ENCODE measurements around the gene MED8.

MED8 gene

DNA sequence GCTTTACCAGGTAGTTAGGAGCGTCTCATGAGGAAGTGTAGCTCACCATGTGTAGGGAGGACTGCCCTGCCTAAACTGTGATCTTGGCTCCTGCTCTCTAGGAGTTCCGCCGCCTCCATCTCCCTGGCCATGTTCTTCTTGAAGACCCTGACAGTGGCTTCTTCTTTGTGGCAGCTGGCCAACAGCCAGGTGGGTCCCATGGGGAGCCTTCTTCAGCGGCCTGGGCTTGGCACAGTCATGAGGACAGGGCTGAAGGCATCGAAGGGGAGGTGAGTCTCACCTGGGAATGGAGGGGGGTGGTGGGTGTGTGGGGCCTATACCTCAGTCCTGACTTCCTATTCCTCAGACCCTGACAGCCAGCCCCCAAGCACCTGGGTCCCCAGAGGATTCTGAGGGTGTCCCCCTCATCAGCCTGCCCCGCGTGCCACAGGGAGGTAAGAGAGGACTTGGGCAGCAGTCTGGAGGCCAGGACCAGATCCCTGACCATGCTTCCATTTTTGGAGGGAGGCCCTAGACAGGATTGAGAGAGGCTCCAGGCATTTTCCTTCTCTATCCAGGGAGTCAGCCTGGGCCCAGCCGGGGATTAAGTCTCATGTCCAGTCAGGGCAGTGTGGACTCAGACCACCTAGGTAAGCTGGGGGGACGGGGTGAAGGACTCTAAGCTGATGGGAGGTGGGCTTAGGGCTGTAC lies 42.7 kb upstream of the MED8 start:
- H3K9ac ChIP-seq (ENCODE audit: low read depth, low read length): no peak overlapping the region
- 96% methylated on average over 9 of the region's 9 CpGs for WGBS
- peaks cover 3% of the 10 kb centered on the region; the same call in 1 of the 2 replicates for H3K4me1 ChIP-seq (ENCODE audit: insufficient read depth, low read length)
- H3K36me3 ChIP-seq (ENCODE audit: insufficient read depth, low read length): peaks cover 81% of the 10 kb centered on the region
- no peaks in the 10 kb centered on the region for H3K27me3 ChIP-seq (ENCODE audit: insufficient read depth, low read length)
- H3K9me3 ChIP-seq (ENCODE audit: insufficient read depth, low read depth, low read length): no peaks in the 10 kb centered on the region
- no peak overlapping the region for H3K27ac ChIP-seq (ENCODE audit: low read depth, low read length)
- H3K4me3 ChIP-seq (ENCODE audit: low read length): no peak overlapping the region

DNA sequence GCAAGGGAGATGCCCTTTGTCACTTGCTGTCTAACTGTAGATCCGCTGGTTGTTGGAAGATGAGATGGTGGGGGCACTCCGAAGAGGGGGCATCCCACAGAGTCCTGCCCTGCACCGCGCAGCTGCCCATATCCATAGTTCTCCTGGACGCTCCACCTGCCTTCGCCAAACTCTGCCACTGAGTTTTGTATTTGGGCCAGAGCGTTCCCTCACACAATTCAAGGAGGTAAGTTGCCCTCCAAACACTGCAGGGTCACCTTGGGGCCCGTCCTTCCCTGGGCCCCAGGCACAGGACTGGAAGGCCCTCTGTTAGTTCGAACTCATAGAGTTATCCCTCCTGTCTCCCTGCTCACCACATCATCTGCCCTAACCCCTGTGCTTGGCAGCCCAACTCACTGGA lies 42.1 kb upstream of the MED8 start:
- peaks cover 86% of the 10 kb centered on the region for H3K36me3 ChIP-seq (ENCODE audit: insufficient read depth, low read length)
- no peaks in the 10 kb centered on the region for H3K9me3 ChIP-seq (ENCODE audit: insufficient read depth, low read depth, low read length)
- no peak overlapping the region for H3K27ac ChIP-seq (ENCODE audit: low read depth, low read length)
- 93% methylated on average over 9 of the region's 9 CpGs for WGBS
- H3K27me3 ChIP-seq (ENCODE audit: insufficient read depth, low read length): no peaks in the 10 kb centered on the region
- H3K4me3 ChIP-seq (ENCODE audit: low read length): no peak overlapping the region
- H3K4me1 ChIP-seq (ENCODE audit: insufficient read depth, low read length): no peaks in the 10 kb centered on the region
- H3K9ac ChIP-seq (ENCODE audit: low read depth, low read length): no peak overlapping the region

- 95% methylated on average over 5 of the region's 5 CpGs for WGBS
- no peaks in the 10 kb centered on the region for H3K4me1 ChIP-seq (ENCODE audit: insufficient read depth, low read length)
- no peak overlapping the region for H3K9ac ChIP-seq (ENCODE audit: low read depth, low read length)
- no peaks in the 10 kb centered on the region for H3K9me3 ChIP-seq (ENCODE audit: insufficient read depth, low read depth, low read length)
- H3K36me3 ChIP-seq (ENCODE audit: insufficient read depth, low read length): peaks cover 91% of the 10 kb centered on the region
- no peak overlapping the region for H3K27ac ChIP-seq (ENCODE audit: low read depth, low read length)
- H3K27me3 ChIP-seq (ENCODE audit: insufficient read depth, low read length): no peaks in the 10 kb centered on the region
- no peak overlapping the region for H3K4me3 ChIP-seq (ENCODE audit: low read length)
Measured at GRCh38 chr1:43430831-43431230, 41.2 kb upstream of the MED8 start.

DNA sequence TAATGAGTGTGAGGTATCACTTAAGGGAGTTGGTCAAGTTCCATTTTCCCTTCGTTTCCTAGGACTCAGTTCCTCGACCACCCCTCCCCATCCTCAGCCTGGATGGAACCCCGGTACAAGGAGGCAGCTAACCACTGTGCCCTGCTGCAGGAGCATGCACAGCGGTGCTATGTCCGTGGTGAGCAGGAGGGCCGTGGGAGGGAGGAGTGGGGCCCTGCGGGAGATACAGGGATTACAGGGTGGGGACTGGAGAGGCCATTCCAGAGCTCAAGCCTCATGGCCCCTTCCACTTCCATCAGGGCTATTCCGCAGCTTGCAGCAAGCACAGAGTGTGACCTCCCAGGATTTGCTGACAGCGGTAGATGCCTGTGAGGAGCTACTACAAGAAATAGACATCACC lies 38.3 kb upstream of the MED8 start:
- H3K9ac ChIP-seq (ENCODE audit: low read depth, low read length): no peak overlapping the region
- H3K4me1 ChIP-seq (ENCODE audit: insufficient read depth, low read length): no peaks in the 10 kb centered on the region
- no peaks in the 10 kb centered on the region for H3K27me3 ChIP-seq (ENCODE audit: insufficient read depth, low read length)
- H3K9me3 ChIP-seq (ENCODE audit: insufficient read depth, low read depth, low read length): no peaks in the 10 kb centered on the region
- no peak overlapping the region for H3K4me3 ChIP-seq (ENCODE audit: low read length)
- WGBS: 97% methylated on average over 9 of the region's 9 CpGs
- H3K27ac ChIP-seq (ENCODE audit: low read depth, low read length): no peak overlapping the region
- peaks cover 87% of the 10 kb centered on the region for H3K36me3 ChIP-seq (ENCODE audit: insufficient read depth, low read length)

DNA sequence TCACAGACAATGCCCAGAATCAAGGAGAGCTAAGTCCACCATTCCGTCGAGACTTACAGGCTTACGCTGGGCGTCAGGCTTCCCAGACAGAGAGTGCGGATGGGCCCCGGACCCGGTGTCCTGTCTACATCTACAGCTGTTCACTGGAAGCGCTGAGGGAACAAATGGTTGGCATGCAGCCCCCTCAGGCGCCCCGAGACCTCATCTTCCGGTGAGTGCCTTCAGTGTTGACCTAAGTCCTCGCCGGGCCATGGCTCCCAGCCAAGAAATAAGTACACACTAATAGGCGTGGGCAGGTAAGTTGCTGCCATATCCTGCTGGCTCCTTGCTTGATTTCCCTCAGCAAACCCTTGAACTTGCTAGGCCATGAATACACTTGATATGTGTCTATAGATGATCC lies 37.9 kb upstream of the MED8 start:
- 94% methylated on average over 14 of the region's 14 CpGs for WGBS
- Histone ChIP-seq H3K4me3 (ENCODE audit: low read length) (no peak overlapping the region), H3K36me3 (ENCODE audit: insufficient read depth, low read length) (peaks cover 86% of the 10 kb centered on the region), H3K9ac (ENCODE audit: low read depth, low read length) (no peak overlapping the region), H3K27ac (ENCODE audit: low read depth, low read length) (no peak overlapping the region), H3K9me3 (ENCODE audit: insufficient read depth, low read depth, low read length) (no peaks in the 10 kb centered on the region), H3K4me1 (ENCODE audit: insufficient read depth, low read length) (no peaks in the 10 kb centered on the region), H3K27me3 (ENCODE audit: insufficient read depth, low read length) (no peaks in the 10 kb centered on the region)

DNA sequence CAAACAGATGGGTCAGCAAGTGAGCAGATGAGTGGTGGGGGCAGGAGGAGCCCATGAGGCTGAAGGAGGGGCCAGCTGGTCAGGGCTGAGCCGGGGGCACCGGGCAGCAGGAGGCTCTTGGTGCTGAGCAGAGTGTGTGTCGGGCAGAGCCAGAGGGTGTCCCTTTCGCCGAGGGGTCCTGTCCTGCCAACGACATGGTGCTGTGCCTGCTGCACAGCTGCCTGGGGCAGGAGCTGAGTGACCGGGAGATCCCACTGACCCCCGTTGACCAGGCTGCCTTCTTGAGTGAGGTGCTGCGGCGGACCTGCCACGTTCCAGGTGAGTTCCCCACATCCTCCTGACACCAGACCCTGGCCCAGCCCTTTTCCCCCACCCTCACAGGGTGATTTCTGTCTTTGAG lies 36.6 kb upstream of the MED8 start:
- H3K4me1 ChIP-seq (ENCODE audit: insufficient read depth, low read length): no peaks in the 10 kb centered on the region
- no peaks in the 10 kb centered on the region for H3K27me3 ChIP-seq (ENCODE audit: insufficient read depth, low read length)
- 93% methylated on average over 11 of the region's 11 CpGs for WGBS
- no peak overlapping the region for H3K9ac ChIP-seq (ENCODE audit: low read depth, low read length)
- H3K36me3 ChIP-seq (ENCODE audit: insufficient read depth, low read length): peaks cover 83% of the 10 kb centered on the region
- H3K4me3 ChIP-seq (ENCODE audit: low read length): no peak overlapping the region
- H3K9me3 ChIP-seq (ENCODE audit: insufficient read depth, low read depth, low read length): no peaks in the 10 kb centered on the region
- no peak overlapping the region for H3K27ac ChIP-seq (ENCODE audit: low read depth, low read length)

- H3K9ac ChIP-seq (ENCODE audit: low read depth, low read length): no peak overlapping the region
- 88% methylated on average over 4 of the region's 4 CpGs for WGBS
Measured at GRCh38 chr1:43425045-43425444, 35.4 kb upstream of the MED8 start.

DNA sequence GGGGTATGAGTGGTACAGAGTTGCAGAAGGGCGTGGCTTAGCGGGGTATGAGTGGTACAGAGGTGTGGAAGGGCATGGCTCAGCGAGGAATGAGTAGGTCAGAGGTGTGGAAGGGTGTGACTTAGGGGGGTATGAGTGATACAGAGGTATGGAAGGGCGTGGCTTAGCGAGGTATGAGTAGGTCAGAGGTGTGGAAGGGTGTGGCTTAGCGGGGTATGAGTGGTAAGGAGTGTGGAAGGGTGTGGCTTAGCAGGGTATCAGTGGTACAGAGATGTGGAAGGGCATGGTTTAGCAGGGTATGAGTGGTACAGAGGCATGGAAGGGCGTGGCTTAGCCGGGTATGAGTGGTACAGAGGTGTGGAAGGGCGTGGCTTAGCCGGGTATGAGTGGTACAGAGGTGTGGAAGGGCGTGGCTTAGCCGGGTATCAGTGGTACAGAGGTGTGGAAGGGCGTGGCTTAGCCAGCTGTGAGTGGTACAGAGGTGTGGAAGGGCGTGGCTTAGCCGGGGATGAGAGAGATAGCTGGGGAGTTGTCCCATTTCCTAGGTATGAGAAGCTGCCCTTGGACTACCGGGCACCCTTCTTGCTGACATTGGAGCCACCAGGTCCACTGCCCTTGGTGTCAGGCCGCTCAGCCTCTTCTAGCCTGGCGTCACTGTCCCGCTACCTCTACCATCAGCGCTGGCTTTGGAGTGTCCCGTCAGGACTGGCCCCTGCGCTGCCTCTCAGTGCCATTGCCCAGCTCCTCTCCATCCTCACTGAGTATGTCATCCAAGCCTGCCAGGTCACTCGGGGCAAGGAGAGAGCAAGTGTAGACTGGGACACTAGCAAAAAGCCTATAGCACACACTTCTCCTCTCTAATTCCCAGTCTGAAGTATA lies 34.3 kb upstream of the MED8 start:
- Histone ChIP-seq H3K27ac (ENCODE audit: low read depth, low read length) (no peak overlapping the region), H3K9ac (ENCODE audit: low read depth, low read length) (no peak overlapping the region), H3K36me3 (ENCODE audit: insufficient read depth, low read length) (peaks cover 83% of the 10 kb centered on the region), H3K4me3 (ENCODE audit: low read length) (no peak overlapping the region), H3K27me3 (ENCODE audit: insufficient read depth, low read length) (no peaks in the 10 kb centered on the region), H3K9me3 (ENCODE audit: insufficient read depth, low read depth, low read length) (no peaks in the 10 kb centered on the region), H3K4me1 (ENCODE audit: insufficient read depth, low read length) (no peaks in the 10 kb centered on the region)
- 95% methylated on average over 23 of the region's 23 CpGs for WGBS

More at GRCh38 chr1:43425045-43425444, 35.4 kb upstream of the MED8 start:
- Histone ChIP-seq H3K4me1 (ENCODE audit: insufficient read depth, low read length) (no peaks in the 10 kb centered on the region), H3K27ac (ENCODE audit: low read depth, low read length) (no peak overlapping the region), H3K36me3 (ENCODE audit: insufficient read depth, low read length) (peaks cover 84% of the 10 kb centered on the region), H3K4me3 (ENCODE audit: low read length) (no peak overlapping the region), H3K9me3 (ENCODE audit: insufficient read depth, low read depth, low read length) (no peaks in the 10 kb centered on the region), H3K27me3 (ENCODE audit: insufficient read depth, low read length) (no peaks in the 10 kb centered on the region)

- Histone ChIP-seq H3K4me1 (ENCODE audit: insufficient read depth, low read length) (no peaks in the 10 kb centered on the region), H3K27ac (ENCODE audit: low read depth, low read length) (no peak overlapping the region), H3K27me3 (ENCODE audit: insufficient read depth, low read length) (no peaks in the 10 kb centered on the region), H3K9ac (ENCODE audit: low read depth, low read length) (no peak overlapping the region), H3K4me3 (ENCODE audit: low read length) (no peak overlapping the region), H3K36me3 (ENCODE audit: insufficient read depth, low read length) (peaks cover 78% of the 10 kb centered on the region), H3K9me3 (ENCODE audit: insufficient read depth, low read depth, low read length) (no peaks in the 10 kb centered on the region)
- 94% methylated on average over 16 of the region's 16 CpGs for WGBS
Measured at GRCh38 chr1:43422995-43423671, 33.5 kb upstream of the MED8 start.

DNA sequence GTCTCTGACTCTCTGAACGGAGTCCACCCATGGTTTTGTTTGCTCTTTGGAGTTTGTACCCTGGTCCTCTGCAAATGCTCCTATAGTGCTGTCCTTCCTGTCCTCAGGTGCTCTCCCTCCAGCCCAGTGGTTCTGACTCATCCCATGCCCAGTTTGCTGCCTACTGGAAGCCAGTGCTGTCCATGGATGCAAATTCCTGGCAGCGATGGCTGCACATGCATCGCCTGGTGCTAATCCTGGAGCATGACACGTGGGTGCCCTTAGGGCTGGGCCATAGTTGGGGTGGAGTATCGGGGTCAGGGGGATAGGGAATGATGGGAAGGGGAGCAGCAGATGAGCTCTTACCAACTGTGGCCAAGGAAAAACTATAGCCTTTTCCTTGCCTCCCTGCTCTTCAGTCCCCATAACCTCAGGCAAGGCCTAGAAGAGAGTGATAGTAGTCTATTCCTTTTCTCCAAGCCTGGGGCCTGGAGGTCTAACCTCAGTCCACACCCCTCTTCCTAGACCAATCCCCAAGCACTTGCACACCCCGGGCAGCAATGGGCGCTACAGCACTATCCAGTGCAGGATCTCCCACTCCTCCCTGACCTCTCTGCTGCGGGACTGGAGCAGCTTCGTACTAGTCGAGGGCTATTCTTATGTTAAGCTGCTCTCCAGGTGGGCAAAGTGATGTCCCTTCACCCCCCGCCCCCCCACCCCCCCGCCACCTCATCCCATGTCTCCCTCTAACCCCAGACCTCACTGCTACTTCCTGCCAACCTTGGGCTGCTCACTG lies 32.6 kb upstream of the MED8 start:
- Histone ChIP-seq H3K9me3 (ENCODE audit: insufficient read depth, low read depth, low read length) (no peaks in the 10 kb centered on the region), H3K36me3 (ENCODE audit: insufficient read depth, low read length) (peaks cover 77% of the 10 kb centered on the region)

More for the DNA sequence above, 32.6 kb upstream of the MED8 start:
- Histone ChIP-seq H3K4me3 (ENCODE audit: low read length) (no peak overlapping the region), H3K4me1 (ENCODE audit: insufficient read depth, low read length) (no peaks in the 10 kb centered on the region), H3K9ac (ENCODE audit: low read depth, low read length) (no peak overlapping the region), H3K27me3 (ENCODE audit: insufficient read depth, low read length) (no peaks in the 10 kb centered on the region), H3K27ac (ENCODE audit: low read depth, low read length) (no peak overlapping the region)
- 65% methylated on average over 11 of the region's 12 CpGs for WGBS

All from HUES64 (cell line).